Stimulated activated CD4-positive, alpha-beta T cell treated with anti-CD3 and anti-CD28 coated beads, Interleukin-1b, Interleukin-23, amount 100 ng/mL, for 1 hour (primary cell): ENCODE results near the gene SMARCD1.
"Not testable (repeated sequence)": the region's sequence is repeated elsewhere in the genome, so short reads cannot be mapped to it uniquely, and the experiment has no call there.

Experiments
- DNase-seq, 2 donors: peaks; one replicate each; pipeline ENCODE4 v3.0.0-alpha.2; 2020; ENCODE audit warnings: low read depth in 2 of 2

The SMARCD1 gene

GRCh38 chr12:50077099-50077498 lies 8.0 kb upstream of the SMARCD1 start:
- DNase-seq = no peak

GRCh38 chr12:50078281-50078680 lies 6.9 kb upstream of the SMARCD1 start:
- DNase-seq = no peak

GRCh38 chr12:50079771-50080170 lies 5.4 kb upstream of the SMARCD1 start:
- DNase-seq = no peak

GRCh38 chr12:50081096-50081808 lies 3.9 kb upstream of the SMARCD1 start:
- DNase-seq = no peak

- no peak for DNase-seq
These were observed 2.5 kb upstream of the SMARCD1 start for GRCh38 chr12:50082644-50083043.

GRCh38 chr12:50083301-50083700 lies 1.8 kb upstream of the SMARCD1 start:
- no peak for DNase-seq

- not testable (repeated sequence) for DNase-seq
These were observed 750 bp upstream of the SMARCD1 start for GRCh38 chr12:50084409-50084774.

- no peak for DNase-seq
These were observed 502 bp downstream of the SMARCD1 start for GRCh38 chr12:50085615-50086072.

- DNase-seq = no peak
These were observed 1.0 kb downstream of the SMARCD1 start for GRCh38 chr12:50086148-50086547.

GRCh38 chr12:50087151-50087550 lies 2.0 kb downstream of the SMARCD1 start:
- no peak for DNase-seq

GRCh38 chr12:50087995-50088394 lies 2.9 kb downstream of the SMARCD1 start:
- no peak for DNase-seq

GRCh38 chr12:50088577-50089335 lies 3.6 kb downstream of the SMARCD1 start:
- DNase-seq = peak in 1 of 2 donors; percentile 23

GRCh38 chr12:50089730-50090129 lies 4.6 kb downstream of the SMARCD1 start:
- no peak for DNase-seq

- no peak for DNase-seq
These were observed 5.2 kb downstream of the SMARCD1 start for GRCh38 chr12:50090391-50090790.

GRCh38 chr12:50097952-50098351 lies 12.8 kb downstream of the SMARCD1 start:
- no peak for DNase-seq

GRCh38 chr12:50099302-50100008 lies 14.3 kb downstream of the SMARCD1 start:
- no peak for DNase-seq

GRCh38 chr12:50100561-50100960 lies 15.4 kb downstream of the SMARCD1 start:
- DNase-seq = no peak

GRCh38 chr12:50101663-50102062 lies 16.5 kb downstream of the SMARCD1 start:
- DNase-seq = no peak

GRCh38 chr12:50102131-50102531 lies 17.0 kb downstream of the SMARCD1 start:
- DNase-seq = no peak

- DNase-seq = no peak
These were observed 17.6 kb downstream of the SMARCD1 start for GRCh38 chr12:50102646-50103309.

- no peak for DNase-seq
These were observed 18.2 kb downstream of the SMARCD1 start for GRCh38 chr12:50103351-50103750.

- no peak for DNase-seq
These were observed 18.7 kb downstream of the SMARCD1 start, which contains the start of gene GPD1 for GRCh38 chr12:50103767-50104321. Gene GPD1, plus strand, starts transcription at chr12:50104008. Its CDS starts 43 bp downstream, at chr12:50104051.
